Activated CD8-positive, alpha-beta memory T cell treated with anti-CD3 and anti-CD28 coated beads for 1 hour (primary cell): ENCODE measurements around the gene CGREF1.
"Not testable (repeated sequence)": the region's sequence is repeated elsewhere in the genome, so short reads cannot be mapped to it uniquely, and the experiment has no call there.

Source experiments
- DNase-seq, 2 donors: peaks; one replicate each; pipeline ENCODE4 v3.0.0-alpha.2; 2020; ENCODE audit warnings: low read depth in 1 of 2; ENCODE audit errors: extremely low read depth in 1 of 2

Gene CGREF1

GRCh38 chr2:27076323-27076722, 42.6 kb downstream of the CGREF1 start:
- no peak for DNase-seq

GRCh38 chr2:27075566-27075871, 43.4 kb downstream of the CGREF1 start:
- DNase-seq = not testable (repeated sequence)

DNA sequence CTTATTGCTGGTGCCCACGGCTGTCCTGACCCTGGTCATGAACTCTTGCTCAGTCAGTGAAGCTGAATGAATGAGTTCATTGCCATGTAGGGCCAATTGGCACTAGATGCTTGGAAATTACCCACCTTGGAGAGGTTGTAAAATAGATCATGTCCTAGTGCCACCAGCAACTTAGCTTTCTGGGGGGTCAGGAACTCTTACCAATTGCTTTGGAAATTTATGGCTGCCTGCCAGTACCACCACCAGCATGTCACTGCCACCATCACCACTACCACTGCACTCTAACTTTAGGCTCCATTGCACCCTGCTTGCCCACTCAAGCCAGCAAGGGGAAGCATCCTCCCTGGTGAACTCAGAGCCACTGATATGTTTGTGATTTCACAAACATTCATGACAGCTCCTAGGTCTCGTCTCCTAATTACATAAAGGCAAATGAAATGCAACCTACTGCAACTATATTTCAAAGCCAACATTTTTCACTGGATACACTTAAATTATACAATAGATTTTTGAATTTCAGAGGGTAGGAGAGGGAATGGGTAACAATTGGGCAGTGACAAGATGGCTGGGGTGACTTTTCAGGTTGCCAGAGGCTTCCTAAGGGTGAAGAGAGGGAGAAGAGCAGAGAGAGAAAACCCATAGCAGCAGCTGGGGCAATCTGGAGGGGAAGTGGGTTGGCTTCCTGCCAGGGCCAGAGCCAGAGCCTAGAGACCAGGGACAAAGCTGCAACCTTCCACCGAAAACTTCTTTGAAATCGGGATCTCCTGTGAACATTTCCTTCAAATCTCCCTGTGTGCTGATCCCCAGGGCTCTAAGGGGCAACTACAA, 44.0 kb downstream of the CGREF1 start:
- DNase-seq = no peak

GRCh38 chr2:27073782-27074181, 45.1 kb downstream of the CGREF1 start:
- DNase-seq = no peak

DNA sequence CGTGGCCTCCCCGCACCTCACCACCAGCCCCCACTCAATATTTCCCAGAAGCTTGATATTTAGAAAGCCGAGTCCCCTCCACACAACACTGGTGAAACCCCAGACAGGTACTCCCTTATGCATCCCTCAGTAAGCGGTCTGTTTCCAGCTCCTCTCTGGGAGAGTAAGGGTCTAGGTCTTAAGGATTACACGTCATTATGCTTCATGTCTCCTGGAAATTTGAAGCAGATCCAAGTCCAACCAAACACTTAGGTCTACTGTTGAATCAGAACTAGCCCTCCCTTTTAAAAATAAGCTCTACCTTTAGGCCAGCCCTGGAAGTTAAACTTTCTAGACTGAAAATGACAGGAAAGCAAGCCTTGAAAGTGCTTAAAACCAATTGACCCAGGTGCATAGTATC, 46.0 kb downstream of the CGREF1 start:
- DNase-seq = no peak

GRCh38 chr2:27071990-27072830, 46.7 kb downstream of the CGREF1 start:
- no peak for DNase-seq

DNA sequence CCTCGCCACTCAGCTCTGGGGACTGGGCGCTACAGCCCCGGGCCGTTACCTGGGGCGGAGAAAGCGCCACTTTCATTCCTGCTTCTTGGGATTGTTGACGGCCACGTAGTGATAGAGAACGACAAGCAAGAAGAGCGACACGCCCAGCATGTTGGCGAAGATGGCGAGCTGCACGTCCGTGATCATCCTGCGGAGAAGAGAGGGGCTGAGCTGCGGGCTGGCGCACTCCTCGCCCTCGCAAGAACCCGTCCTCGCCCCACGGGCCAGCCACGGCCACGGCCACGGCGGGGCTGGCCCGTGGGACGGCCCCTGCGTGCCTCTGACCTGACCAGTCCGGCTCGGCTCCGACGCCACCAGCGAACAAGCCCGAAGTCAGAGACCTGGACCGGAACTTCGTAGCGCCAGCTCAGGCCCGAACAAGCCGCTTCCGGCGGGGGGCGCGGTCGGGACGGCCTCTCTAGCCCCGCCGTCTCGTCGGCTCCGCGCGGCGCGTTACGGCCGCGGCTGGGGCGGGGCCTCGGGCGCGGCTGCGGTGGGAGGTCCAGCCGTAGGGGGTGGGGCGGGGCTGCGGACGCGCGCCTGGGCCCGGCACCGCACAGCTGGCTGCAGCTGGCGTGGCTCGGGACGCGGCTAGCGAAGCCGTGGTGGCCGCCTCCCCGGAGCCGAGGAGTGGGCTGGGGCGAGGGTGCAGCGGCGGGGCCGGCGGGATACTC, 47.5 kb downstream of the CGREF1 start, which contains the start of gene OST4:
TSS of gene OST4 (minus strand) at position 378 of the 713 bp plus-strand sequence.
- DNase-seq = peak; percentile 57 to 81

GRCh38 chr2:27070653-27071276, 48.2 kb downstream of the CGREF1 start:
- DNase-seq = no peak

DNA sequence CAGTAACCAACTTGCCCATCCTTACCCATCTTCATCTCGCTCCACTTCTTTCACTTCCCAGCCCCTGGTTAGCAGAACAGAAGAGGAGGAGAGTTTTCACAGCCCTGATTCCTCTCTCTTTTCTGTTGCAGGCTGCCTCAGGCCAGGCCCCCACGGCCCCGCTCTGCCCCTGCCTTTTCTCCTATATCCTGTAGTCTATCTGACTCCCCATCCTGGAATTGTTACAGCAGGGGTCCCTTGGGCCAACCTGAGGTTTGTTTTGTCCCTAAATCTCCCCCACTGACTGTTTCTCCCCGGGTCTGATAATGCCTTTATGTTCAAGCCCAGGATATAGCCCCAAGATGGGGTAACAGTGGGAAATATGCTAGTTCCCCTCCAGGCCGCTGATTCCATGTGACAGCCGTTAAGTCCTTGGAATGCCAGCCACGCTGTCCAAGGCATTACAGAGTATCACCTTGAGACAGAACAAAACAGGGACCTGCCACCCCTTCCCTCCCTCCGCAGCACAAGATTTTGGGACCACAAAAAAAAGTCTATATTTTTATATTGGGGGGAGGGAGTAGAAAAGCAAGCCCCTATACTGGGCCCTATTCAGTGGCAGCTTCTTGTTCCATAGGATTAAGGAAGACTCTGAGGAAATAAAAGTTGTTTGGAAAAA, 48.8 kb downstream of the CGREF1 start:
- no peak for DNase-seq

DNA sequence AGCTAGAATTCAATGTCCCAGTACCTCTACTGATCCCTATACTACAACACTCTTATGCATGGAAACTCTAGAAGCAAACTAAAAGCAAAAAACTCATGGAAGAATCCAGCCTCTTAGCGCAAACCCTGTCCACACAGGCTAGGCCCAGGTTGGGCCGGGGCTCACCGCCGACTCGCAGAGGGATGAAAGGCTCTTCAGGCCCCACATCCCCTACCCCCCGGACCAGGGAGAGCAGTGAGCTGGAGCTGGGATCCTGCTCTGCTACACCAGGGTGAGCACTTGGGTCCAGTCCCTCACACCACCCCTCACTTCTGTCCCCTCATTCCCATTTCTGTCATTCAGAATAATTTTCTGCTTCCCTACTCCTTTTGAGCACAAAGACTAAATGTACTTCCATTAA, 49.5 kb downstream of the CGREF1 start:
- no peak for DNase-seq

DNA sequence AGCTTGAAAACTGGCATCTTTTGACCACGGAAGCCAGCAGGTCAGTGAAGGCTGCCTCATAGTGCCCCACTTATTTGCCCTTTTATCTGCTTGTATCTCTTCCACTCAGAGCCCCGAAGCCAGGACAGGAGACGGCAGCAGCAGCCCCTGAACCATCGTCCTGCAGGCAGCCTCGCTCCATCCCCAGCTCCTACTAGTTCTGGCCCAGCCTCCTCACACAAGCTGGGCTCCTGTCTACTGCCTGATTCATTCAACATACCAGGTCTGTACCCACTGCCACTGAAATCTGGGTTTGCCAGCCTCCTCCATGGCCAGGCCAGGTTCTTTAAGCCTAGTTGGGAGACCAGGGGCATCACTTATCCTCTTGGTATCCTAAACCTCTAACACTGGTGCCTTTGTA, 51.5 kb downstream of the CGREF1 start:
- no peak for DNase-seq

GRCh38 chr2:27065128-27065527, 53.8 kb downstream of the CGREF1 start:
- DNase-seq = no peak

- no peak for DNase-seq
Measured at GRCh38 chr2:27060323-27060722, 58.6 kb downstream of the CGREF1 start.

- DNase-seq = no peak
Measured at GRCh38 chr2:27059141-27059820, 59.6 kb downstream of the CGREF1 start.

- no peak for DNase-seq
Measured at GRCh38 chr2:27058210-27058609, 60.7 kb downstream of the CGREF1 start.

- no peak for DNase-seq
Measured at GRCh38 chr2:27057184-27057583, 61.7 kb downstream of the CGREF1 start.

DNA sequence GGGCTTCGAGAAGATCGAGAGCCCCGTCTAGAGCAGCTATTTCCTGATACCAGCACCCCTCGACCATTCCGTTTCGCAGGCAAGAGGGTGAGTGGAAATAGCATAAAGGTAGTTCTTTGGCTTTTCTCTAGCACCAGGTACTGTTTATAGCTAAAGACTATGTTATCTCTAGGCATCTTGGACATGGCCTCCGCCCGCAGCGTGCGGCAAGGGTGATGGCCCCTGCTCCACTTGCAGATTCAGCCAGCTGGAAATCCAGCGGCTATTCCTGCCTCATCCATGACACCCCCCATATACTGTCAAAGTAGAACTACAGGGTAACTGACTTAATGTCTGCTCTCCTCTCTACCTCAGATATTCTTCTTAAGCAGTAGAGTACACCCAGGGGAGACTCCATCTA, 64.2 kb downstream of the CGREF1 start:
- no peak for DNase-seq

GRCh38 chr2:27053776-27054175, 65.2 kb downstream of the CGREF1 start:
- no peak for DNase-seq

- DNase-seq = no peak
Measured at GRCh38 chr2:27053321-27053720, 65.6 kb downstream of the CGREF1 start.
